ENCODE data around the gene HLF. TPM values are rescaled to one million over a fixed set of nuclear protein-coding genes. Genes with fewer than 3 reads are reported as not detected.

Gene HLF
- total RNA-seq, 4 donors from 2014 or later = 7.7 to 14.8 (median 10.4) TPM

GRCh38 chr17:55271958-55272710 lies 7.4 kb downstream of the HLF start:
- peak overlapping the region; percentile 79 to 83 (median 82) for H3K27ac ChIP-seq
- DNase-seq = no peak
- H3K4me3 ChIP-seq = no peak overlapping the region
- no peaks in the 10 kb centered on the region for H3K36me3 ChIP-seq
- H3K4me1 ChIP-seq = peaks cover 34 to 42% of the 10 kb centered on the region in 2 donors
- no peaks in the 10 kb centered on the region for H3K9me3 ChIP-seq
- no peak for ATAC-seq
- TF ChIP-seq POLR2A (IDR thresholded peaks at IDR 0.05) (no peak), CTCF (IDR thresholded peaks at IDR 0.05 in 4 of 5, conservative IDR thresholded peaks at IDR 0.05 in 1 of 5) (no peak)
- intact Hi-C loops (cut with DNase I; ENCODE audit: low total_unique reads) (loop anchor here (5.0 kb wide), 1 partner anchor 470 kb away; no protein-coding TSS in a partner anchor), in situ Hi-C loops (cut with MboI; ENCODE audit: low sequenced_read_pairs in 4 of 4) (no loop called here)
- H3K27me3 ChIP-seq = no peaks in the 10 kb centered on the region

- peak; percentile 34 to 66 for ATAC-seq
Observed at GRCh38 chr17:55272711-55273578, 8.2 kb downstream of the HLF start.

GRCh38 chr17:55273579-55274354 lies 9.0 kb downstream of the HLF start:
- no peak for TF ChIP-seq POLR2A (IDR thresholded peaks at IDR 0.05)
- TF ChIP-seq CTCF (IDR thresholded peaks at IDR 0.05 in 4 of 5, conservative IDR thresholded peaks at IDR 0.05 in 1 of 5) = no peak
- Histone ChIP-seq H3K4me1 (peaks cover 36 to 48% of the 10 kb centered on the region in 2 donors), H3K9me3 (no peaks in the 10 kb centered on the region), H3K27me3 (no peaks in the 10 kb centered on the region), H3K36me3 (no peaks in the 10 kb centered on the region), H3K4me3 (peak overlapping the region in 3 of 4 donors; percentile 0 to 30 (median 9)), H3K27ac (peak overlapping the region; percentile 79 to 83 (median 82))
- peak; percentile 74 to 87 for DNase-seq
- in situ Hi-C loops (cut with MboI; ENCODE audit: low sequenced_read_pairs in 4 of 4) = no loop called here
- intact Hi-C loops (cut with DNase I; ENCODE audit: low total_unique reads) = loop anchor here (1.0 to 5.0 kb wide), 2 partner anchors 13 to 469 kb away; no protein-coding TSS in a partner anchor
- ATAC-seq = peak; percentile 76 to 91

More at GRCh38 chr17:55272711-55273578, 8.2 kb downstream of the HLF start:
- H3K4me1 ChIP-seq = peaks cover 34 to 42% of the 10 kb centered on the region in 2 donors
- in situ Hi-C loops (cut with MboI; ENCODE audit: low sequenced_read_pairs in 4 of 4) = no loop called here
- peak overlapping the region; percentile 79 to 83 (median 82) for H3K27ac ChIP-seq
- no peaks in the 10 kb centered on the region for H3K9me3 ChIP-seq
- DNase-seq = peak in 1 of 2 donors; percentile 17
- H3K4me3 ChIP-seq = peak overlapping the region in 2 of 4 donors; percentile 9 to 30
- H3K27me3 ChIP-seq = no peaks in the 10 kb centered on the region
- intact Hi-C loops (cut with DNase I; ENCODE audit: low total_unique reads) = loop anchor here (1.0 to 5.0 kb wide), 2 partner anchors 13 to 469 kb away; no protein-coding TSS in a partner anchor
- no peaks in the 10 kb centered on the region for H3K36me3 ChIP-seq
- TF ChIP-seq CTCF (IDR thresholded peaks at IDR 0.05 in 4 of 5, conservative IDR thresholded peaks at IDR 0.05 in 1 of 5) (no peak), POLR2A (IDR thresholded peaks at IDR 0.05) (no peak)

All from gastrocnemius medialis (tissue), 4 donors.